ENCODE data around the gene IFT74. TPM values are rescaled to one million over a fixed set of nuclear protein-coding genes. Genes with fewer than 3 reads are reported as not detected.
A peak's percentile ranks its signal among the peaks of the same experiment; 100 is the strongest.

The IFT74 gene
- total and polyA plus RNA-seq, 10 of the 15 experiments (the other 5 are each of a cell fraction or from before 2014, with no cell fraction given) = 7.6 to 15.4 (median 12.3) TPM

DNA sequence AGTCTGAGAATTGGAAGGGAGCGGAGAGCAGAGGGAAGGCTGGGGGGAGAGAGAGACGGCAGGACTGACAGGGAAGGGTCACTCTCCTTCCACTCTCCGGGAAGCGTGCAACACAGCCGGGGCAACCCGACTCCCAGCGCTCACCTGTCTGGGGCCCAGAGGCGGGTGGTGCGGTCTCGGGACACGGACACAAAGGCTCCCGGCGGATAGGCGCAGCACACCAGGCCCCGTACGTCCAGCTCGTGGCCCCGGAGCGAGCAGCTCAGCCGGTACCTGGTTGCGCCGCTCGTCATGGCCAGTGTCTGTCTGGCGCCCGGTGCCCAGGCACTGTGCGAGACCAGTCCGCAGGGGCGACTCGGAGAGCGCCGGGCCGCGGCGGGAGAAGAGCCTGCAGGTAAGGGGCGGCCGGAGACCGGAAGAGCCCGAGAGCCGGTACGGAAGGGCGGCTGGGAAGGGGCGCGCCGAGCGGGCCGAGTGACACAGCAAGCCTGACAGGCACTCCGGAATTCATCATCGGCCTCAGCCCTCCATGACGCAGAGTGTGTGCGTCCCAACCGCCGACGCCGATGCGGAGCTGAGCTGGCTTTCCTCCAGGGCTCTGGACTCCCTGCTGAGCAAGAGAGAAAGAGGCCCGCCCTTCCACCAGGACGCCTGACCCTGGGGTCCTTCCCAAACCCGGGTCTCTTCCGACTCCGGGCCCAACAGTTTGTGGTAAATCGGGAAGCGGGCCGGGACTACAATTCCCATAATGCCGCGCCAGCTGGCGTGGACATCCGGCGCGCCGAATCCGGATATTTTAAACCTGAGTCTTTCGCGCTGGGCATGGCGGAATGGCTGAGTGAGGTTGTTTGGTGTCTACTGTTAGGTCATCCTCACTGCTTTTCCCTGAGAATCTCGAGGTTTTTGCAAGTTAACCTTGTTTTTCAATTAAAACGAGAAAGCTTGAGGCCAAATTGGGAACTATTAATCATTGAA, 9.2 kb upstream of the IFT74 start, which contains the start of gene PLAA:
TSS of gene PLAA (minus strand) at position 490 of the 975 bp plus-strand sequence. CDS start at position 293, 197 bp downstream.
- peak; percentile 59 for DNase-seq (ENCODE audit: low read depth, low spot score)
- Histone ChIP-seq H2AFZ (ENCODE audit: control insufficient read depth, low read depth, low read length) (peak within 1 kb of the TSS; percentile 99), H3K4me2 (ENCODE audit: control insufficient read depth, insufficient read depth) (peak within 1 kb of the TSS; percentile 87), H3K79me2 (ENCODE audit: control insufficient read depth, insufficient read depth, low read length) (peaks cover 48% of the 10 kb centered on the region), H3K4me3 (peak within 1 kb of the TSS; percentile 89), H3K27me3 (replicated peaks in 1 of 2; ENCODE audit: control insufficient read depth in 2 of 2, insufficient read depth in 2 of 2, low read length in 1 of 2) (no peaks in the 10 kb centered on the region), H3K27ac (ENCODE audit: control insufficient read depth, insufficient read depth) (peak within 1 kb of the TSS; percentile 98), H3K9ac (ENCODE audit: control insufficient read depth, insufficient read depth, low read length) (peak within 1 kb of the TSS; percentile 96), H4K20me1 (ENCODE audit: control insufficient read depth, insufficient read depth) (no peaks in the 10 kb centered on the region), H3K36me3 (ENCODE audit: control insufficient read depth in 2 of 2, insufficient read depth in 2 of 2, low read length in 1 of 2) (0 out of 4 replicates have a peak, but pooled peaks cover 0 to 2% of the 10 kb centered on the region in 2 experiments), H3K4me1 (ENCODE audit: control insufficient read depth, insufficient read depth, low read length) (no peaks in the 10 kb centered on the region), H3K9me3 (replicated peaks; ENCODE audit: control insufficient read depth, insufficient read depth, low read length) (no peaks in the 10 kb centered on the region)
- in situ Hi-C loops (cut with MboI) (no loop called here), intact Hi-C loops (cut with micrococcal nuclease; ENCODE audit: unreplicated experiment) (loop anchor here (2.0 to 10.0 kb wide), 2 partner anchors 54 to 202 kb away; partner anchors contain the start of gene CAAP1)
- ChIA-PET POLR2A (interaction anchor here (2.1 to 3.0 kb wide), 2 partner anchors 9 to 55 kb away, joined by 12 to 25 read pairs; partner anchors contain the start of genes CAAP1 and IFT74), RAD21 (ENCODE audit: unreplicated experiment) (interaction anchor here (1.0 kb wide), 1 partner anchor 9 kb away, joined by 7 read pairs; the partner anchor contains the start of gene IFT74), SMC1A (ENCODE audit: uncharacterized antibody, unreplicated experiment) (interaction anchor here (1.0 to 1.4 kb wide), 2 partner anchors 9 to 83 kb away, joined by 5 to 6 read pairs; partner anchors contain the start of gene IFT74), CTCF (interaction anchor here (0.5 to 2.2 kb wide), 2 partner anchors 9 to 32 kb away, joined by 4 to 9 read pairs; partner anchors contain the start of gene IFT74)
- FAIRE-seq = peak; percentile 61
- no TSS peak for BruUV-seq (replicated peaks)
- ATAC-seq = peak; percentile 96
- 1% methylated on average over 76 of the region's 76 CpGs for WGBS (ENCODE audit: insufficient coverage, insufficient replicate concordance, low lambda C conversion rate, missing lambda C conversion rate)
- TF ChIP-seq PBX3 (IDR thresholded peaks at IDR 0.05; ENCODE audit: insufficient replicate concordance, low read depth, low read length) (peak; percentile 79), ZNF24 (IDR thresholded peaks at IDR 0.05) (no peak), HDGF (IDR thresholded peaks at IDR 0.05) (peak; percentile 61; the same call in 1 of the 2 replicates), ASH2L (IDR thresholded peaks at IDR 0.05; ENCODE audit: borderline replicate concordance, low read depth) (no peak), FOXM1 (IDR thresholded peaks at IDR 0.05; ENCODE audit: low read depth, low read length) (no peak; the same call in 1 of the 2 replicates), SREBF2 (IDR thresholded peaks at IDR 0.05; ENCODE audit: low read length) (no peak), NR2C1 (IDR thresholded peaks at IDR 0.05) (peak; percentile 71), NKRF (conservative IDR thresholded peaks at IDR 0.05) (peak; percentile 92), FOS (IDR thresholded peaks at IDR 0.05; ENCODE audit: borderline replicate concordance, extremely low read depth, insufficient read length) (no peak), DPF2 (IDR thresholded peaks at IDR 0.05) (peak; percentile 60; the same call in 1 of the 2 replicates), TCF12 (IDR thresholded peaks at IDR 0.05; ENCODE audit: low read depth, low read length) (0 out of 2 replicates have a peak, but pooled peaks have one; percentile 59), SPI1 (IDR thresholded peaks at IDR 0.05; ENCODE audit: borderline replicate concordance, insufficient read depth, low read depth, low read length) (no peak), RBBP5 (conservative IDR thresholded peaks at IDR 0.05) (no peak), NR2F1 (conservative IDR thresholded peaks at IDR 0.05) (0 out of 2 replicates have a peak, but pooled peaks have one; percentile 30), SREBF1 (IDR thresholded peaks at IDR 0.05; ENCODE audit: low read length) (peak; percentile 75; the same call in 1 of the 2 replicates), SUZ12 (IDR thresholded peaks at IDR 0.05; ENCODE audit: unreplicated experiment) (no peak)
- TF ChIP-seq, protein P1, sequence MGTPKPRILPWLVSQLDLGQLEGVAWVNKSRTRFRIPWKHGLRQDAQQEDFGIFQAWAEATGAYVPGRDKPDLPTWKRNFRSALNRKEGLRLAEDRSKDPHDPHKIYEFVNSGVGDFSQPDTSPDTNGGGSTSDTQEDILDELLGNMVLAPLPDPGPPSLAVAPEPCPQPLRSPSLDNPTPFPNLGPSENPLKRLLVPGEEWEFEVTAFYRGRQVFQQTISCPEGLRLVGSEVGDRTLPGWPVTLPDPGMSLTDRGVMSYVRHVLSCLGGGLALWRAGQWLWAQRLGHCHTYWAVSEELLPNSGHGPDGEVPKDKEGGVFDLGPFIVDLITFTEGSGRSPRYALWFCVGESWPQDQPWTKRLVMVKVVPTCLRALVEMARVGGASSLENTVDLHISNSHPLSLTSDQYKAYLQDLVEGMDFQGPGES (IDR thresholded peaks at IDR 0.05) = no peak

All from GM12878 (cell line).